ENCODE results near the gene ITK. TPM values are rescaled to one million over a fixed set of nuclear protein-coding genes. Genes with fewer than 3 reads are reported as not detected.

Gene ITK
- total and polyA plus RNA-seq, 2 donors from 2014 or later = 0.11 to 14.0 TPM

- FAIRE-seq = no peak
- DNase-seq = no peak
- intact Hi-C loops (cut with DNase I) = no loop called here
- Histone ChIP-seq H3K36me3 (ENCODE audit: control insufficient read depth in 2 of 3, insufficient read depth in 3 of 3, low read length in 3 of 3) (no peaks in the 10 kb centered on the region), H3K27me3 (ENCODE audit: control insufficient read depth, insufficient read depth, low read length) (no peaks in the 10 kb centered on the region), H3K9ac (ENCODE audit: low read length in 3 of 3) (peak overlapping the region in 1 of 3 donors; percentile 48), H3K4me3 (ENCODE audit: low read length in 3 of 3) (peak overlapping the region in 2 of 3 donors; percentile 25 to 40), H3K27ac (ENCODE audit: low read depth in 2 of 2, low read length in 2 of 2) (peak overlapping the region; percentile 49 to 63), H3K9me3 (ENCODE audit: control insufficient read depth in 2 of 3, insufficient read depth in 1 of 3, low read length in 3 of 3) (no peaks in the 10 kb centered on the region), H3K4me1 (ENCODE audit: control insufficient read depth in 2 of 3, insufficient read depth in 2 of 3, low read depth in 1 of 3, low read length in 3 of 3) (peaks cover 0 to 18% (median 12%) of the 10 kb centered on the region in 3 donors)
- TF ChIP-seq, protein P1, sequence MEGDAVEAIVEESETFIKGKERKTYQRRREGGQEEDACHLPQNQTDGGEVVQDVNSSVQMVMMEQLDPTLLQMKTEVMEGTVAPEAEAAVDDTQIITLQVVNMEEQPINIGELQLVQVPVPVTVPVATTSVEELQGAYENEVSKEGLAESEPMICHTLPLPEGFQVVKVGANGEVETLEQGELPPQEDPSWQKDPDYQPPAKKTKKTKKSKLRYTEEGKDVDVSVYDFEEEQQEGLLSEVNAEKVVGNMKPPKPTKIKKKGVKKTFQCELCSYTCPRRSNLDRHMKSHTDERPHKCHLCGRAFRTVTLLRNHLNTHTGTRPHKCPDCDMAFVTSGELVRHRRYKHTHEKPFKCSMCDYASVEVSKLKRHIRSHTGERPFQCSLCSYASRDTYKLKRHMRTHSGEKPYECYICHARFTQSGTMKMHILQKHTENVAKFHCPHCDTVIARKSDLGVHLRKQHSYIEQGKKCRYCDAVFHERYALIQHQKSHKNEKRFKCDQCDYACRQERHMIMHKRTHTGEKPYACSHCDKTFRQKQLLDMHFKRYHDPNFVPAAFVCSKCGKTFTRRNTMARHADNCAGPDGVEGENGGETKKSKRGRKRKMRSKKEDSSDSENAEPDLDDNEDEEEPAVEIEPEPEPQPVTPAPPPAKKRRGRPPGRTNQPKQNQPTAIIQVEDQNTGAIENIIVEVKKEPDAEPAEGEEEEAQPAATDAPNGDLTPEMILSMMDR (IDR thresholded peaks at IDR 0.05; ENCODE audit: borderline replicate concordance, extremely low read depth, insufficient read depth) = no peak
These were observed 90.1 kb downstream of the ITK start for GRCh38 chr5:157270771-157271170.

DNA sequence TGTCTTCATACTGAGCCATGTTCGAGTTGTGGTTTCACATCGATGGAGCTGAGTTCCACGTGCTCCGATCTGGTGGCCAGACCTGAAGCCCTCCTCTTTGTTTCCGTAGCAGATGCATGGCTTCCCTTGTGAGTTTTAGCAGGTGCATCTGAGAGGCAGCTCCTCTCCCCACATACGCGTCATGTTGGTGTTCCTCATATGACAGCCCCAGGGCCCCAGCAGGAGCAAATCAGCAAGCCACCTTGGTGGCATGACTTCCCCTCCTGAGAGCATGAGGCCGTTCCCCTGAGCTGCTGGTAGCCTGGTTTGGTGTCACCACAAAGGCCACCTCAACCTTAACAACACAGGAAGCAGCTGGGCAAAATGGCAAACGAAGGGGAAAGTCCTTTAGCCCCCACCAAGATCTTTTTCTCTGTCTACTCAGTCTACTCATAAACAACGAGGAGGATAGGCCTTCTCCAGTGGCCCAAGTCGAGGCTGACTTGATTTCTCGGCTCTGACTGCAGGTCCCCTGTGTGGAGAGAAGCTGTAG is 91.2 kb downstream of the ITK start:
- FAIRE-seq = no peak
- no peak for DNase-seq
- no peak overlapping the region for H3K9ac ChIP-seq (ENCODE audit: low read length in 3 of 3)

DNA sequence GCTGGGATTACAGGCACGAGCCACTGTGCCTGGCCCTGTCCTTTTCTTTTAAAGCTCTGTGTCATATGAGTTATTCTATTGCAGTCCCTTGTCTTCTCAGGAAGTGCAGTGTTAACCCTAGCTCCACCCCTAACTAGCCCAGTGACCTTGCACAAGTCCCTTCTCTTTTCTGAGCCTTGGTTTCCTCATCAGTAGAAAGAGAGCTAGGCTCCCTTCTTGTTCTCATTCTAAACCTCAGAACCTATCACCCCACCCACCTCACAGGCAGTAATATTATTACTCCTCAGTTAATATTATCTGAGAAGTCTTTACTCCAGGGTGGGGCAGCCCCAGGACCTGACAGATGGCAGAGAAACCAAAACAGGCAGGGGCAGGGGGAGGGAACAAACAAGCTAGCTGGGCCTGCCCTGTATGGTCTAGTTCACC is 92.5 kb downstream of the ITK start:
- Histone ChIP-seq H3K27me3 (ENCODE audit: control insufficient read depth, insufficient read depth, low read length) (no peaks in the 10 kb centered on the region), H3K9me3 (ENCODE audit: control insufficient read depth in 2 of 3, insufficient read depth in 1 of 3, low read length in 3 of 3) (no peaks in the 10 kb centered on the region), H3K9ac (ENCODE audit: low read length in 3 of 3) (no peak overlapping the region), H3K4me3 (ENCODE audit: low read length in 3 of 3) (no peak overlapping the region), H3K27ac (ENCODE audit: low read depth in 2 of 2, low read length in 2 of 2) (no peak overlapping the region), H3K36me3 (ENCODE audit: control insufficient read depth in 2 of 3, insufficient read depth in 3 of 3, low read length in 3 of 3) (no peaks in the 10 kb centered on the region), H3K4me1 (ENCODE audit: control insufficient read depth in 2 of 3, insufficient read depth in 2 of 3, low read depth in 1 of 3, low read length in 3 of 3) (peaks cover 0 to 15% (median 12%) of the 10 kb centered on the region in 3 donors)
- FAIRE-seq (no peak), DNase-seq (no peak)
- TF ChIP-seq, protein P1 (IDR thresholded peaks at IDR 0.05; ENCODE audit: borderline replicate concordance, extremely low read depth, insufficient read depth) = no peak
- intact Hi-C loops (cut with DNase I) = no loop called here

More for the DNA sequence above, 91.2 kb downstream of the ITK start:
- peak overlapping the region; percentile 49 to 63 for H3K27ac ChIP-seq (ENCODE audit: low read depth in 2 of 2, low read length in 2 of 2)
- H3K4me3 ChIP-seq (ENCODE audit: low read length in 3 of 3) = peak overlapping the region in 1 of 3 donors; percentile 40
- TF ChIP-seq, protein P1 (IDR thresholded peaks at IDR 0.05; ENCODE audit: borderline replicate concordance, extremely low read depth, insufficient read depth) = no peak
- H3K4me1 ChIP-seq (ENCODE audit: control insufficient read depth in 2 of 3, insufficient read depth in 2 of 3, low read depth in 1 of 3, low read length in 3 of 3) = peaks cover 0 to 18% (median 12%) of the 10 kb centered on the region in 3 donors
- intact Hi-C loops (cut with DNase I) = no loop called here
- H3K9me3 ChIP-seq (ENCODE audit: control insufficient read depth in 2 of 3, insufficient read depth in 1 of 3, low read length in 3 of 3) = no peaks in the 10 kb centered on the region
- no peaks in the 10 kb centered on the region for H3K27me3 ChIP-seq (ENCODE audit: control insufficient read depth, insufficient read depth, low read length)
- H3K36me3 ChIP-seq (ENCODE audit: control insufficient read depth in 2 of 3, insufficient read depth in 3 of 3, low read length in 3 of 3) = no peaks in the 10 kb centered on the region

DNA sequence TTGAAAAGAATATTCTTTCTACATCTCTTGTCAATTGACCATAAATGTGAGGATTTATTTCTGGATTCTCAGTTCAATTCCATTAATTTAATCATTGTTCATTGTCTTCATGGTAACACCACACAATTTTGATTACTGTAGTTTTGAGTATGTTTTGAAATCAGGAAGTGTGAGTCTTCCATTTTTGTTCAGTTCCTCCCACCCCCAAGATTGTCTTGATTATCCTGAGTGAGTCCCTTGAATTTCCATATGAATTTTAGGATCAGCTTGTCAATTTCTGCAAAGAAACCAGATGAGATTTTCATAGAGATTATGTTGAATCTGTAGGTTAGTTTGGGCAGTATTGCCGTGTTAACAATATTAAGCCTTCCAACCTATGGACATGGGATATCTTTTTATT is 94.8 kb downstream of the ITK start:
- TF ChIP-seq, protein P1 (IDR thresholded peaks at IDR 0.05; ENCODE audit: borderline replicate concordance, extremely low read depth, insufficient read depth) = no peak
- Histone ChIP-seq H3K27me3 (ENCODE audit: control insufficient read depth, insufficient read depth, low read length) (no peaks in the 10 kb centered on the region), H3K4me3 (ENCODE audit: low read length in 3 of 3) (no peak overlapping the region), H3K36me3 (ENCODE audit: control insufficient read depth in 2 of 3, insufficient read depth in 3 of 3, low read length in 3 of 3) (no peaks in the 10 kb centered on the region), H3K9me3 (ENCODE audit: control insufficient read depth in 2 of 3, insufficient read depth in 1 of 3, low read length in 3 of 3) (no peaks in the 10 kb centered on the region), H3K9ac (ENCODE audit: low read length in 3 of 3) (no peak overlapping the region), H3K27ac (ENCODE audit: low read depth in 2 of 2, low read length in 2 of 2) (no peak overlapping the region), H3K4me1 (ENCODE audit: control insufficient read depth in 2 of 3, insufficient read depth in 2 of 3, low read depth in 1 of 3, low read length in 3 of 3) (peaks cover 0 to 12% (median 7%) of the 10 kb centered on the region in 3 donors)
- FAIRE-seq = no peak
- intact Hi-C loops (cut with DNase I) = no loop called here
- no peak for DNase-seq
